Measurements from ENCODE around the gene HIRA.

GRCh38 chr22:19440411-19441195, 9.1 kb upstream of the HIRA start:
- TF ChIP-seq CTCF (conservative IDR thresholded peaks at IDR 0.05; ENCODE audit: low read length), result no peak
- TF ChIP-seq EZH2phosphoT487 (IDR thresholded peaks at IDR 0.05; ENCODE audit: borderline replicate concordance, low read depth, low read length), result no peak

Data from OCI-LY7 (cell line).